OCI-M2 (cell line): ENCODE results near the gene ABCF2.
A peak's percentile ranks its signal among the peaks of the same experiment; 100 is the strongest.

Source experiments
- DNase-seq: peaks from one replicate; lab custom pipeline; 2025; ENCODE audit not compliant: unreplicated experiment; lab: John Stamatoyannopoulos, UW

ABCF2 gene

DNA sequence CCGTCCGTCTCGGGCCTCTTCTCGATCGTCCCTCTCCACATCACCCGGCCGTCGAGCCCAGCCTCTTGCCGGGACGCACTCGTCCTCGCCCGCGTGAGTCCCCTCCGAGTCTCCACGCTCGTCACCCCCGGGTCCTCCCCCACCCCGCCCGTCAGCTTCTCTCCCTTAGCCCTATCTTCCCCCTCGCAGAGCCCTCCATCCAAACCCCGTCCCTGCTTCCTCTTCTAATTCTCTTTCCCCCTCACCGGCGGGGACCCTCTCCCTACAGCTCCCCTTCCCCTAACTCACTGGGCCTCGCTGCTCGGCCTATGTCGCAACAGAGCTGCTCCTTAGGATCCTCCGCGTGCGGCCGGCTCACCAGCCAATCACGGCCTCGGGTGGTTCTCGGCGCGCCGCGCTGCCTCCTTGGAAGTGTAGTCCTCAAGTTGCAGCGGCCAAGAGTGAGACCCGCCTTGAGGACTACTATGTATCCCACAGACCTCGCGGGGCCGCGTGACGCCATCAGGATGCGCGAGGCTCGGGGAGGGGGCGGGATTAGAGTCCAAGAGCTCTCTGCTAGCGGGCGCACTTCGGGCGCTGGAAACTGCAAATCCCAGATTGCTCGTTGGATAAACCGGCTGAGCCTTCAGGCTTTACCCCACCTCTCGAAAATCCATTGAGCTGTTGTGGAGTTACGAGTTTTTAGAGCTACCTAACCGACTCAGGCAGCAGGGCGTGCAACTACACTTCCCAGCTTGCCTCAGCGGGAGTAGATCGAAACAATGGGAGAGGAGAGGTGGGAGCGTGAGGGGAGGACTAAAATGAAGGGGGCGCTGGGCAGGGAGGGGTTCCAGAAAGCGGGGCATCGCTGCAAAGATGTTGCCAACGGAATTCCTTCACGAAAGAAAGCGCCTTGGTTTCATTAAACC lies at the start of gene ABCF2:
ABCF2 (minus strand) TSS at position 331 of the 908 bp plus-strand sequence. CDS start 747 bp downstream, outside the sequence.
- DNase-seq: peak; percentile 93

DNA sequence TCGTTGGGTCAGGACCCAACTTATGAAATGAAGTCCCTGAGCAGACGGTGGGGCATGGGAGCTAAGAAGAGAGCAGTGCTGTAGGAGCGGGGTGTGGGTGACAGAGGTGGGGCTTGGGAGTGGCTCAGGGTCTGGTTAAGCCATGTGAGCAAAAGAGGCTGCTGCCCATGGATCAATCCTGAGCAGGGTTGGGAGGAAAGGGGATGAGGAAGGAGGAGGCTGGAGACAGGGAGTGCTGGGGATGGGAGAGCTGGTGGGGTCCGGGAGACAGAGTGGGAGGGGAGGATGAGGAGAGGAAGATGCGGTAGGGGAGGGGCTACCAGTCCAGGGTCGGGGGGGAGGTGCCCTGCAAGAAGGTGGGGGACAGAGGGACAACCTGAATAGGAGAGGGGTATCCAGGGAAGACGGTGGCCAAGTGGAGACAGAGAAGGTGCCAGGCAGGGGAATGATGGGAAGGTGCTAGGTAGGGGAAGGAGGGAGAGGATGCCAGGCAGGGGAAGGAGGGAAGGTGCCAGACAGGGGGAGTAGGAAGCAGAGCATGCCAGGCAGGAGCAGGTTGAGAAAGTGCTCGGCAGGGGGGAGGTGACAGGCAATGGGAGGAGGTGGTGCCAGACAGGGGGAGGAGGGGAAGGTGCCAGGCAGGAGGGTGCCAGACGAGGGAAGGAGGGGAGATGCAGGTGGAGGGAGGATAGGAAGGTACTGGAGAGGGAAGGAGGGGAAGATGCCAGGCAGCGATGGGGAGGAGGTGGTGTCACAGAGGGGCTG lies 49.0 kb upstream of the ABCF2 start:
- no peak for DNase-seq

DNA sequence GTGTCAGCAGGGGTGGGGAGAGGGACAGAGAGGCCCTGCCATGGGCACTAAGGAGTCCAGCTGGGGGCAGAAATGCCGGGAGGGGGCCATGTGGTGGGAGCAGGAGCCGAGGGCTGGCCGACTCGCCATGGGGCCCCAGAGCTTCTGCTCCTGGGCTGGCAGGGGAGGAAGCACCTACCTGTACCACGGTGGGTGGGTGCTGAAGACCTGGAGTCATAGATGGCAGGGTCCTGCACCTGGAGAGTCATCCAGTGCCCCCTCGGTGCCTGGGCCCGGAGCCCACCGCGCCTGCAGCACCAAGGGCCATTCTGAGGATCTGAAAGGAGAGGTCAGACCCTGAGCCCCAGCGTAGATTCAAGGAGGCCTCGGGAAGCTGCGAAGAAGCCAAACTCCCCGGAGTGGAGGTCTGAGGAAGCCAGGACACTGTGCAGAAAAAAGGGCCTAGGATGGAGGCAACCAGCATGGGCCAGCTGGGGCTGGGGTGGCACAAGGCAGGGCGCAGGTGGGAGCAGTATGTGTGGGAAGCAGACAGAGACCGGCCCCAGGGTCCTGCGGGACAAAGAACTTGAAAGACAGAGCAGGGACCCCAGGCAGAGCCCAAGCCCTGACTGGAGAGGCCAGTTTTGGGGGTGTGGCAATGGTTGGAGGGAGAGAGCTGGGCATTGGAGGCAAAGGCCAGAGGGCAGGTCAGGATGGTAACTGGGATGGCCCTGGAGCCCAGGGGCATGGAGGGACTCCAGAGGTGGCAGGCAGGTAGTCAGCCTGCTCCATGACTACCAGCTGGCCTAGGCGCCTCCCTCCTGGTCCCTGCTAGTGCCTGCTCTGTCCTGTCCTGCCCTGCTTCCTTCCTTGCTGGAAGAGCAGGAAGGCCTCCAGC lies 48.2 kb upstream of the ABCF2 start:
- DNase-seq: no peak

DNA sequence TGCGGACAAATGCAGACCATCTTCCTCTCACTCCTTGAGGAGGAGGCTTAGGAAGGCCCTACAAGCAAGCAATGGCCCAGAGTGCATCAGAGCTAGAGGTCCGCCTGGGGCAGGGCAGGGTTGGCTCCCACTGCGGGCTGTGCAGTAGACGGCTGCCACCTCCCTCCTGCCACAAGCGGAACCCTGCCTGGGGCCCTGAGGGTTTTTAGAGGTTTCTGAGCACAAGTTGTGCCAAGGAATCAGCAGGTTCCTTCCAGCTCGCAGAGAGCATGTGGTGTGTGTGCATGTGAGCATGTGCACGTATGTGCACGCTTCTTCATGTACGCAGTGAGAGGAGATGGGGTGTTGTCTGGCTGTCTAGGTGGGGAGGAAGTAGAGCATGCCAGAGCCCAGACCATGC lies 47.4 kb upstream of the ABCF2 start:
- DNase-seq: no peak

DNA sequence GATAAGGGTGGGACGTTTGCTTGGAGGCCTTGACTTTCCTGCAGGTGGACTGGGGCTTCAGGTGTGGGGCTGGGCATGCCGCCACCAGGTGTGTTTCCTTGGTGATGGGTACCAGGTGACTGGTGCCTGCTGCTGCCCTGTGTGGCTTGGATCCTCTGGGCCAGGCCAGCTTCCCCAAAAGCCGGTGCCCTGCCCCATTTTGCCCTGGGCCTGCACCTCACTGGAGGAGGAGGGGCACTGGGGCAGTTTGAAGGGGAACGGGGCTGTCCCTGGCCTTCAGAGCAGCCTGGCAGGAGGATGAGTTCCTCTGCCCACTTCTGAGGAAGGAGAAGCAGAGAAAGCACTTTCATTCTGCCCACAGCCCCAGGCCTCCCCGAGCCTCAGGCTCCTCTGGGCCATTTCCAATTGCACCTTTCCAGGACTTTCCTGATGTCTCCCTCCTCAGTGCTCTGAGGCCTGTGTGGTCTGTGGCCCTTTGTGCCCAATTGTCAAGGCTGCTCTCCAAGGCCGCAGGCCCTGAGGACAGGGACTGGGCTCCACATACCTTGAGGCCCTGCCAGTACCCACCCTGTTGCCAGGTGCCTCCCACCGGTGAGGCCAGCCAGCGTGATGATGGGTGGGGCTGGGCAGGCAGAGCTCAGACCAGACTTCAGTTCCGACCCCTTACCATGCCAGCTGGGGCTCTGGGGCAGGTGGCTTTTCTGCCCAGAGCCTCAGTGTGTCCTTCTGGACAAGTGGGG lies 46.8 kb upstream of the ABCF2 start:
- DNase-seq: no peak

DNA sequence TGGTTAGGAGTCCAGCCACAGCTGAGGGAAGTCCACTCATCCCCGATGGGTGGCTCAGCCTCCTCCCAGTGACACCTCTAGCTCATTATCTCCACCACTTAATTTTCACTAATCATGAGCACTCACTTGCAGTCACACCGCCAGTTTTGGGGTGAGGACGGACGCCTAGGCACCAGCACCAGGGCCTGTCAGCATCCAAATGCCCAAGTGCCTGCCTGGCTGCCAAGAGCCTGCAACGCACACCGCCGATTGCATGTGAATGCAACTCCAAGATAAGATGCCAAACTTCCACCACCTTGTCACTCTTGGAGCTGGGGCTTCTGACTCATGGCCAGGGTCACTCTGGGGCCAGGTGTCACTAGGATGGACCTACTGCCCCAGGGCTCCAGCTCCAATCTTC lies 45.9 kb upstream of the ABCF2 start:
- no peak for DNase-seq

DNA sequence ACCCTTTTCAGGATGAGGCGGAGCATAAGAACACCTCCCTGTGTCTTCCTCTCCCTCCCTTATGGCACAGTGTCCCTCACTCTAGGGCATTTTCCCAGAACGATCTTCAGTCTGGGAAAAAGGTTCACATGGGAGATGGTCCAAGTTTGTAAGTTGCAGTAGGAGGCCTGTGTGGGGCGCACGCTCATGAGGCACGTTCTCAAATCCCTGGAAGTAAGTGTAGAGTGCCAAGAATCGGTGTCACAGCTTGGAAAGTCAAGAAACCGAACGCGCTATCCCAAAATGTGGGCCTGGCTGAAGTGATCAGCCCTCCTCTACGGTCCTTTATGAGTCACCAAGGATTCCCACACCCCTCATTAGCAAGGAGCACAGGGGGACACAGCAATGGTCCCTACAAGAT lies 45.4 kb upstream of the ABCF2 start:
- DNase-seq: no peak

DNA sequence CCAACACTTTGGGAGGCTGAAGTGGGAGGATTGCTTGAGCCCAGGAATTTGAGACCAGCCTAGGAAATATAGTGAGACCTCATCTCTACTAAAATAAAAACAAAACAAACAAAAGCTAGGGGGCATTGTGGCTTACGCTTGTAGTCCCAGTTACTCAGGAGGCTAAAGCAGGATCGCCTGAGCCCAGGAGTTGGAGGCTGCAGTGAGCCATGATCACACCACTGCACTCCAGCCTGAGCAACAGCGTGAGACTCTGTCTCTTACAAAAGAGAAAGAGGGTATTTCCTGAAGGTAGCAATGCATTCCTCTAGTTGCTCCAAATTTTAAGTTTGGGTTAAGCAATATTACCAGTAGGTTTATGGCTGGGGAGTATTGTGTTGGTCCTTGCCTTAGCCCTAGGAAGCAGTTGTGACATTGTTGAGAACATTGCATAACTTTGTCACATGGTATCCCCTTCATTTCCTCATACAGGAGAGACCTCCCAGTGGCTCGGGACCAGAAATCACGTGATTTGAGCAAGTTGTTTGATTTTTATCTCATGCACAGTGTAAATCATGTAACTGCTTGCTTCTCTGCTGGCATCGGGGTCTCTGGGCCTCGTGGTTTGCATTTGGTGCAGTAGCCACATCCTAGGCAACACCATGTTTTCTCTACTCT lies 44.8 kb upstream of the ABCF2 start:
- no peak for DNase-seq

DNA sequence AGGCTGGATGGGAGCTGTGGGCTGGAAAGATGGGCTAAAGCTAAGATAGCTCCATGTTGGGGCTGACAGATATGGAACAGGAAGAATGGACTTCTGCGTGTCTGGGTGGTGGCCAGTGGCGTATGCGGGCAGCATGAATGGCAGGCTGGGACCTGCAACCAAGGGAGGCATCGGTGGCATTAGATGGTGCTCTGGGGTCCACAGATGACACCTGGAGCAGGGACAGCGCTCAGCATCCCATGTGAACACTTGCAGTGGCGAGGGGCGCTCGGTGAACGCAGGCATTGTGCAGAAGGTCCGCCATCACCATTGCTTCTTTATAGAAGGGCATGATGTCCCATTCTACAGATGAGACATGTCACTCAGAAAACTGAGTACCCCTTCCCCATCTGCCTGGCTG lies 42.5 kb upstream of the ABCF2 start:
- DNase-seq: no peak

DNA sequence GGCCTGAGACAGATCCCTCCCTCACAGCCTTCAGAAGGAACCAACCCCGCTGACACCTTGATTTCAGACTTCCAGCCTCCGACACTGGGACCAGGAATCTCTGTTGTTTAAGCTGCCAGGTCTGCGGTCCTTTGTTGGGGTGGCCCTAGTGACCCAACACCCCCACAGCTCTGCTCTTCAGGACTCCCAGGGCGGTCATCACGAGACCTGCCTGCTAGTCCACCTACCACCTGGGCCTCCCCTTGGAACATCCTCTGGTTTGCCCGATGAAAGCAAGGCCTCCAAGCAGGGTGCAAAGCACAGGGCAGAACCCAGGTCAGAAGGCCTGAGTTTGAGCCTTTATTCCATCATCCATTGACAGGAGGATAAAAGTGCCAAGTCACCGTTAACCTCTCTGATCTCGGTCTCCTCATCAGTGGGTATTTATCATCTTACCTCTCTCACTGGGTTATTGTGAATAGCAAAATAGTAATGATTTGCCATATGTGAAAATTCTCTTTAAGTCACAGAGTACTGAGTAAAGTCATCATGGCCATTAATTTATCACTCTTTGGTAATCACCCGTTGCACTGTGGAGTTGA lies 38.4 kb upstream of the ABCF2 start:
- DNase-seq: no peak

DNA sequence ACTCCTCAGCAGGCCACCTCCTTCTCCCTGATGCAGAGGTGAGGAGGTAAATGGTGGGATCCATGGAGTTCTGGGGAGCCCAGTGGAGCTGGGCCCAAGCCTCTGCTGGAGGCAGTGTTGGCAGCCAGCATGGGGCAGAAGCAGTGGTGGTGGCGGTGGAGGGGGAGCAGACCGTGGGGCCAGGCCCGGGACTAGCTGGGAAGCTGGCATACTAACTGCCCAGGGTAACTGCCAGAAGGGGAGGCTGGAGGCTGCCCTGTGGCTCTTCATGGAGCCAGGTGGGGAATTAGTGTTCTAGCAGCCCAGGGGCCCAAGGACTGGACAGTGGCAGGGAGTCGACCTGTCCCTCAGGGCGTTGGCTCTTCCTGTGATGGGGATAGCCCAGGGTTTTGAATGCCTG lies 37.6 kb upstream of the ABCF2 start:
- no peak for DNase-seq

DNA sequence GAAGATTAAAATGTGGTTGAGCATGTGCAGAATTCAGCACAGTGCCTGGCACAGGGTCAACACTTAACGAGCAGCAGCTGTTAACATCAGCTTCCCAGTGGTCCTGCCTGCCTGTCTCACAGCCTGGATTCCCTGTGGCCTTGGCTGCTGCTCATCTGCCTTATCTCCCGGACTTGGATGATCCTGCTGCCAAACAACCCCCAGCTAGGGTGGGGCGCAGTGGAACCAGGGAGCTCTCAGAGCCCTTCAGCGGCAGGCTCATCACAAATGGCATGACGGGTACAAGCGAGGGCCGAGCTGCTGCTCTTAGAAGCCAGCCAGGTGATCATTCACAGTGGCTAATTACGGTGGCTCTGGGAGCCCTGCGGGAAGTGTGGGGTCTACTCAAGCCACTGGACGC lies 34.5 kb upstream of the ABCF2 start:
- DNase-seq: no peak

DNA sequence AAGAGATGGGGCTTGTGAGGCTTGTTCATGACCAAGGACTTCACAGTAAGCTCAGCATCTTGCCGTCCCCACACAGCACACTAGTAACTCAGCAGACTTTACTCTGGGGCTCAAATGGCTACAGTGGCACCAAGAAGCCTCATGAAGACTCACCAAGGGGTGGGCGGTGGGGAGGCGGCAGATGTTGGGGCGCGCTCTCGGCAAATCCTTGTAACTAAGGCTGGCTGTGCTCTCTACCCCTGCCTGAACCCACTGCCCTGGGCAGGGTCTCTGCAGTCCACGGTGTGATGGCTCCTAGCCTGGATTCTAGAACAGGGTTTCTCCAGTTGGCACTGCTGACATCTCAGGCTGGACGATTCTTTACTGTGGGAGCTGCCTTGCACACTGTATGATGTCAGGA lies 33.9 kb upstream of the ABCF2 start:
- DNase-seq: no peak

DNA sequence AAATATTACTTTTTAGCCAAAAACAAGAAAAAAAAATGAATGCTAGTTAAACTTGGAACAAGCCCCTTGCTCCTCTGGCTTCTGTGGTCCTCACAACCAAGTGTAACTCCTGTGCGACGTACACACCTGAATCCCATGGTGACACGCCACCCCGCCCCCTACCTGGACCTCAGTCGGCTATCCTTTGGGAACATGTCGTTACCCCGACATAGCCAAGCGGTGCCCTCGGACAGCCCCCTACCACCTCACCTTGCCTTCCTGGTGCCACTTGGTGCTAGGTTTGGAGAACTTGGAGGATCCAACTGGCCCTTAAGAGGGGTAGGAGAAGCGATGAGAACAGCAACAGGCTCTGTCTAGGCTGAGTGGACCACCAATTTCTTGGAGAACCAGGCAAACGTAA lies 33.5 kb upstream of the ABCF2 start:
- no peak for DNase-seq

DNA sequence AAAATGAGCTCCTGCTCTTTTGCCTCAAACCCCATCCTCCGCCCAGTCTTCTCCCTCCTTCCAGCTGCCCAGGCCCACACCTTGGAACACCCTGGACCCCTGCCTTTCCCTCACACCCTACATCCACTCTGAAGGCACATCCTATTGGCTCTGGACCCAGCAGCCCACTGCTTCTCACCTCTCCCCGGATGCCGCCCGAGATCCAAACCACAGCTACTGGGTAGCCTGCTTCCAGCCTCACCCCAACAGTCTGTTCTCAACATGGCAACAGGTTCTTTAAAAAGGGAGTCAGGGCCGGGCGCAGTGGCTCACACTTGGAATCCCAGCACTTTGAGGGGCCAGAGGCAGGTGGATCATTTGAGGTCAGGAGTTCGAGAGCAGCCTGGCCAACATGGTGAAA lies 31.0 kb upstream of the ABCF2 start:
- DNase-seq: no peak

DNA sequence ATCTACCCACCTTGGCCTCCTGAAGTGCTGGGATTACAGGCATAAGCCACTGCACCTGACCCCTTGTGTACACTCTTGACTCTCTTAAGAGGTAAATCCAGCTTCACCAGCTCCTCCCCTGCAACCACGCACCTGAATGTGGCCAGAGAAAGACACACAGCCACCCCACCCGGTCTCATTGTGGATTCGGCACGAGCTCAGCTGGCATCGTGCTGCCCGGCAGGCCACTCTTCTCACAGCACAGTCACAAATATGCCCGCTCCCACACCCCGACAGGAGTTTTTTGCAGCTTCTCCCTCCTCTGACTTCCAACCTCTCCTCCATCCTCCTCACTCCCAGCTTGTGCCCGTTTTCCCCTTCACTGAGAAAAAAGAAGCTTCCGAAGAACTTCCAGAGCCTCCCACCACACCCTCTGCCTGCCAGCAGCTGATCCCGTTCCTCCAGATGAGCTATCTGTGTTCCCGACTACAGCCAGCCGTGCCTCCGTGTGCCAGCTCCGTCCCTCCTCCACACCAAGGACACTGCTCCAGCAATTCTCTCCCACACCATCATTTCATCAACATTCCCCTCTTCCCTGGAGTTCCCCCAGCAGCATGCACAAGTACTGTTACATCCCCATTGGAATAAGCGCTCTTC lies 29.5 kb upstream of the ABCF2 start:
- DNase-seq: no peak

DNA sequence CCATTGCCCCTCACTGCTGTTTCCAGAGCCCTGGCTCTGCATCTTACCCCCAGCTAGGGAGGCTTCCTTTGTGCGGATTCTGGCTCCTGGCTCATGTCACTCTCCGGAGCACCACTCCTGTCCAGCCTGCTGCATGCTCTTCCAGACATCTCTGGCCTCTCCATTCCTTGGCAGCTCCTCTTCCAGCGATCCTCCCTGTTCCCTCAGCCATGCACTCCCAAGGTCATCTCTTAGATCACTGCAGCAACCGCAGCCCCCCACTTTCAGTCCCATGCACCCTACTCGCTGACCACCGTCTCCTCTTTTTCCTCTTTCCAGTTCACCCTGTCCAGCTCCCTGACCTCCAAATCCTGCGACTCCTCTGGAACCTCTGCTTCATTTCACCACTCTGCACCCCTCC lies 28.4 kb upstream of the ABCF2 start:
- no peak for DNase-seq

DNA sequence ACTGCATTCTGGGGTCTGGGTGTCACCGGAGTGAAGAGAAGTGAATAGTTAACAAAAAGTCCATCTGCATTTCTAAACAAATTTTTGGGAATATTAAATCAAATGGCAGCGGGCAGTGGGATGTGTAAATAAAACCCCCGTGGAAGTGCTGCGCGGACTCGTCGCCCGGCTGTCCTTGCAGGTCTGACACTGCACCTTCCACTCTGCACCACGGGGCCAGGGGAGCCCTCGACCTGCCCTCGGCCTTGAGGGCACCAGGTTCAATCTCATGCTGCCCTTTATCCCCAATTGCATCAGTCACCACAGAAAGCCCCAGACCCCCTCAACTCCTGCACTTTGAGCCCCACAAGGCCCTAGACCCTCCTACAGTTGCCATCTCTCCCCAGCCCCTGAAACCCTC lies 27.8 kb upstream of the ABCF2 start:
- DNase-seq: no peak

DNA sequence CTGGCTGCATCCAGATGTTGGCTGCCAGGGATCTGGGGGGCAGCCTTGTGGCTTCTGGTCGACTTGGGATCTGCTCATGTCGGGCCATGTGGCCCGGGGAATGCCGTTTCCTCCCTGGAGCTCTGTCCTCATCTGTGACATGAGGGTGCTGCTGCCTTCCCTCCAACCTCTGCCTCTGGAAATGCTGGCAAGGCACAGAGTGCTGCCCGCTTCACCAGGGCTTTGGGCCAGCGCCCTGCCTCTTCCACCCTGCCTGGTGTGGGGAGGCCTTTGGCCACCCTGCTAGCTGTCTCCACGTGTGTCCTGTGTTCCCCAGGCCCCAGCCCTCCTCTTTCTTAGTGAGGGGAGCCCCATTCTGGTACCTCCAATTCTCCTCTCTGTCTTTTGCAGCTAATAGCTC lies 27.3 kb upstream of the ABCF2 start:
- DNase-seq: no peak
